Stimulated activated CD4-positive, alpha-beta T cell treated with anti-CD3 and anti-CD28 coated beads, Interleukin-1b, Interleukin-23, amount 100 ng/mL, for 48 hours (primary cell): ENCODE results near the gene KIFC3.
A peak's percentile ranks its signal among the peaks of the same experiment; 100 is the strongest.
"Not testable (repeated sequence)": the region's sequence is repeated elsewhere in the genome, so short reads cannot be mapped to it uniquely, and the experiment has no call there.

ENCODE experiments used
- DNase-seq: peaks from one replicate; pipeline ENCODE4 v3.0.0-alpha.2; 2020

KIFC3 gene, protein sequence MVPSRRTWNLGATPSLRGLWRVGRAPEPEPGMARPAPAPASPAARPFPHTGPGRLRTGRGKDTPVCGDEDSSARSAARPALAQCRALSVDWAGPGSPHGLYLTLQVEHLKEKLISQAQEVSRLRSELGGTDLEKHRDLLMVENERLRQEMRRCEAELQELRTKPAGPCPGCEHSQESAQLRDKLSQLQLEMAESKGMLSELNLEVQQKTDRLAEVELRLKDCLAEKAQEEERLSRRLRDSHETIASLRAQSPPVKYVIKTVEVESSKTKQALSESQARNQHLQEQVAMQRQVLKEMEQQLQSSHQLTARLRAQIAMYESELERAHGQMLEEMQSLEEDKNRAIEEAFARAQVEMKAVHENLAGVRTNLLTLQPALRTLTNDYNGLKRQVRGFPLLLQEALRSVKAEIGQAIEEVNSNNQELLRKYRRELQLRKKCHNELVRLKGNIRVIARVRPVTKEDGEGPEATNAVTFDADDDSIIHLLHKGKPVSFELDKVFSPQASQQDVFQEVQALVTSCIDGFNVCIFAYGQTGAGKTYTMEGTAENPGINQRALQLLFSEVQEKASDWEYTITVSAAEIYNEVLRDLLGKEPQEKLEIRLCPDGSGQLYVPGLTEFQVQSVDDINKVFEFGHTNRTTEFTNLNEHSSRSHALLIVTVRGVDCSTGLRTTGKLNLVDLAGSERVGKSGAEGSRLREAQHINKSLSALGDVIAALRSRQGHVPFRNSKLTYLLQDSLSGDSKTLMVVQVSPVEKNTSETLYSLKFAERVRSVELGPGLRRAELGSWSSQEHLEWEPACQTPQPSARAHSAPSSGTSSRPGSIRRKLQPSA

DNA sequence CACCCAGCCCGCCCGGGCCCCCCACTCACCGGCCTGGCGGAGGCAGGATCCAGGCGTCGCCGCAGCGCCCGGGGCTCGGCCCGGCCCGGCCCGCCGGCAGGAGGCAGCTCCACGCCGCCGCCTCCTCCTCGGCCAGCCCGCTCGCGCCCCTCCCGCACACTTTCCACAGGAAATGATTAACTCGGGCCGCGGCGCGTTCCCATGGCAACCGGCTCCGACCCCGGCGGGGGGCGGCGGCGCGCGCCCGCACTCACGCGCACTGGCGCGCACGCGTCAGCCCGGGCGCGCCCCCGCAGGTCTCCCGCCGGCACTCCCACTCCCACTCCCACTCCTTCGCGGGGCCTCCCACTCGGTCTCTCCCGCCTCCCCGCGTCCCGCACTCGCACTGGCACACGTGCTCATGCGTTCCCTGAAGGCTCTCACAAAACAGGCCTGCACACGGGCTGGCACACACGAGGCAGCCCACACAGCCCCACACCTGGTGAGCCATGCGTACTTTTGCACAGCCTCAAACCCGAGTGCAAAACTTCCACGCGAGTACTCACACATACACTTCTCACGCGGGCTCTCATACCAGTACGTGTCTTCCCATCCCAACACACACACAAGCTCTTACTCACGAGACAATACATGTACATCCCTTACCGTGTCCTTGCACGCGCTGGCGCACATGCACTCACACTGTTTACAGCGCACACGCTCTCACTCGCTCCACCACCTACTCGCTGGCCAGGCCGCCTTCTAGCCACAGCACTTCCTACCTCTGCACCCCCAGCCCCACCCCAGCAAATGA is at the start of gene KIFC3:
Gene KIFC3, minus strand, starts transcription at position 151 of the 793 bp plus-strand sequence. CDS start 4,248 bp downstream, outside the sequence.
- peak; percentile 57 for DNase-seq

- DNase-seq, result no peak
These were observed 45.9 kb upstream of the KIFC3 start for GRCh38 chr16:57848181-57848580.

DNA sequence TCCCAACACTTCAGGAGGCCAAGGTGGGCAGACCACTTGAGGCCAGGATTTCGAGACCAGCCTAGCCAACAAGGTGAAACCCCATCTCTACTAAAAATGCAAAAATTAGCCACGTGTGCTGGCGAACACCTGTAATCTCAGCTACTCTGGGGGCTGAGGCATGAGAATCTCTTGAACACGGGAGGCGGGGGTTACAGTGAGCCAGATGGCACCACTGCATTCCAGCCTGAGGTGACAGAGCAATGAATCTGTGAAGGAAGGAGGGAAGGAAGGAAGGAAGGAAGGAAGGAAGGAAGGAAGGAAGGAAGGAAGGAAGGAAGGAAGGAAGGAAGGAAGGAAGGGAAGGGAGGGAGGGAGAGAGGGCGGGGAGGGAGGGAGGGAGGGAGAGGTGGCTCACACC is 44.6 kb upstream of the KIFC3 start:
- DNase-seq, result not testable (repeated sequence)

DNA sequence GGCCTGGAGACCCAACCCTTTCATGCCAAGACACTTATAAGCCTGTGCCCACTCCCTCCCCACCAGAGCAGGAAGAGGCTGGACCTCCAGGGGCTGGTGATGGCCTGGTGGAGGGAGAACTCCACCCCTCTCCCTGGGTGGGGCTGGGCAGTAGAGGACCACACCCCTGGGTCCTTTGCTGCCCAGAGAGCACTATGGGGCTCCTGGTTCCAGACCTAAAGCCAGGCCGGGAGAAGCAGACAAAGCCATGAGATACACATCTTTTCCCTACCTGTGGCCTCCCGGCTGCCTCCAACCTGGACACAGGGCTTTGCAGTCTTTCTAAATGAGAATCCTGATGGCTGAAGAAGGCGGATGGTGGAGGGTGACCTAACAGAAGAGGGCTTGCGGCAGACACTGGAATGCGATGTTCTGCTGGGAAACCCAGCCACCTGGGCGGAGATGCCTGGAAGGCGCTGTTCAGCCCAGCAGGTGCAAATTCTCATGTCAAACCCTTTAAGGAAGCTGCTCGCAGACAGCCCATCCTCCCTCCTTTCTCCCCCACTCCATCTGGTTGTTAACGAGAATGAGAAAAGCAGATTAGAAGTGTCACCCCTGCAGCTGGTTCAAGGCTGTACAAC is 43.9 kb upstream of the KIFC3 start:
- DNase-seq, result no peak

GRCh38 chr16:57845115-57845514 is 42.8 kb upstream of the KIFC3 start:
- DNase-seq, result no peak

- no peak for DNase-seq
These were observed 42.2 kb upstream of the KIFC3 start for GRCh38 chr16:57844416-57845030.

GRCh38 chr16:57843400-57843799 is 41.1 kb upstream of the KIFC3 start:
- no peak for DNase-seq

GRCh38 chr16:57842601-57843000 is 40.3 kb upstream of the KIFC3 start:
- DNase-seq, result no peak

- DNase-seq, result no peak
These were observed 38.5 kb upstream of the KIFC3 start for GRCh38 chr16:57840833-57841232.

- DNase-seq, result no peak
These were observed 35.9 kb upstream of the KIFC3 start for GRCh38 chr16:57838161-57838560.

DNA sequence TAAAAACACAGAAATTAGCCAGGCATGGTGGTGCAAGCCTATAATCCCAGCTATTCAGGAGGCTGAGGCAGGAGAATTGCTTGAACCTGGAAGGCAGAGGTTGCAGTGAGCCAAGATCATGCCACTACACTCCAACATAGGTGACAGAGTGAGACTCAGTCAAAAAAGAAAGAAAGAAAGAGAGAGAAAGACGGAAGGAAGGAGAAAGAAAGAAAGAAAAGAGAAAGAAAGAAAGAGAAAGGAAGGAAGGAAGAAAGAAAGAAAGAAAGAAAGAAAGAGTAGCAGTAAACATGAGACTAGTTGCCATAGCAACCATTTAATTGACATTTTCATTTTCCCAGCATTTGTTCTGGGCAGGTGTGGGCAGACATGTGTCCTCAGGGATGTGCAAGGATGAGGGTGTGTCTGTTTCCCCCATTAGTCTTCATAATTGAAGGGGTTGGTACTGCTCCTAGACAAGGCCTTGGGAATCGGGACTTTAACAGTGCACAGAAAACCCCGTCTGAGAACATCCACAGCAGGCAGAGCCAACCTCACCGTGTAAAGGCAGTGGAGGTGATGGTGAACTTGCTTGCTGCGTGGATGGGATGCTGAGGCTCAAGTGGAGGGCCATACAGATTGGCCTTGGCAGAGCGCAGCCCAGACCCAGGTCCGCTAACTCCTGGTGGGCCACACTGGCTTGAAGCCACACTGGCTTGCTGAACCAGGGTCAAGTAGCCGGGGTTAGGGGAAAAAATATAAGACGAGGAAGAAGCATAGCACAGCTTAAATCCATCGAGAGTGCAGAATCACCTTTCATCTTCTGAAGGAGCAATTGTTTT is 35.2 kb upstream of the KIFC3 start:
- no peak for DNase-seq

DNA sequence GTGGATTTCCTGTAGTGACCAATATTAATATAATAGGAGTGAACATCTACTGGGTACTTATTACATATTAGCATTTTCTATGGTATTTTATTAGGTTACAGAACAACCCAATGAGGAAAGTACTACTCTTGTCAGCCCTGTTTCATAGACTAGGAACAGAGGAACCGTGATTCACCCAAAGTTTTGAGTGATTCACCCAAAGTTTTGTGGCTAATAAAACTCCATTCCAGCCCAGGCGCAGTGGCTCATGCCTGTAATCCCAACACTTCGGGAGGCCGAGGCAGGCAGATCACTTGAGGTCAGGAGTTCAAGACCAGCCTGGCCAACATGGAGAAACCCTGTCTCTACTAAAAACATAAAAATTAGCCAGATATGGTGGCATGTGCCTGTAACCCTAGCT is 33.1 kb upstream of the KIFC3 start:
- DNase-seq, result not testable (repeated sequence)

DNA sequence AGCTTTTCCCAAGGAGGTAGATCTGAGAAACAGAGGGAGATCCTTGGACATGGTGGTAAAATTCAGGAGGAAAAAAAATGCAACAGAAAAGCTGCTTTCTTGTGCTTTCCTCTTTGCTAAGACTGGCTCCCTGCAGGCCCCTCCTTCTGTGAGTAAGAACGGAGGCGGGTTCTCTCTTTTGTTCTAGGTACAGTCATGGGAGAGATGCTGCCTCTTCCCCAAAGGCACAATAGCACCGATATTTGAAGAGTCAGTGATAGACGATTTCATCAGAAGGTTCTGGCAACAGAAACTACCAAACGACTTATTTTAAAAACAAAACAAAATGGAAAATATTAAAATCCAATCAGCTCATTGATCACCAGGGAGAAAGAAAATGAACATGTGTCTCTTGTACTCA is 32.6 kb upstream of the KIFC3 start:
- DNase-seq, result no peak

GRCh38 chr16:57830890-57831484 is 28.7 kb upstream of the KIFC3 start:
- no peak for DNase-seq

DNA sequence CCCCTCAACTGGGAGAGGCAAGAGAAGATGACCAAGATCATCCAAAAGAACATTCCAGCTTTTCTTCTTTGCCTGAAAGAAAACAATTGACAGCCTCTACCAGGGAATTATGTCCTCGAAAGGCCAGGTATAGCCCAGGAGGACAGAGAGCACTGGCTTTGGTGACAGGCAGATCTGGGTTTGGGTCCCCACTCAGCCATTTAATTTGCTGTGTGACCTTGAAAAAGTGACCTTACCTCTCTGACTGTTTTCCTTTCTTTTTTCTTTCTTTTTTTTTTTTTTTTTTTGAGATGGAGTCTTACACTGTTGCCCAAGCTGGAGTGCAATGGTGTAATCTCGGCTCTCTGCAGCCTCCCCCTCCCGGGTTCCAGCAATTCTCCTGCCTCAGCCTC is 27.7 kb upstream of the KIFC3 start:
- DNase-seq, result no peak

GRCh38 chr16:57828272-57829161 is 26.2 kb upstream of the KIFC3 start:
- DNase-seq, result no peak

DNA sequence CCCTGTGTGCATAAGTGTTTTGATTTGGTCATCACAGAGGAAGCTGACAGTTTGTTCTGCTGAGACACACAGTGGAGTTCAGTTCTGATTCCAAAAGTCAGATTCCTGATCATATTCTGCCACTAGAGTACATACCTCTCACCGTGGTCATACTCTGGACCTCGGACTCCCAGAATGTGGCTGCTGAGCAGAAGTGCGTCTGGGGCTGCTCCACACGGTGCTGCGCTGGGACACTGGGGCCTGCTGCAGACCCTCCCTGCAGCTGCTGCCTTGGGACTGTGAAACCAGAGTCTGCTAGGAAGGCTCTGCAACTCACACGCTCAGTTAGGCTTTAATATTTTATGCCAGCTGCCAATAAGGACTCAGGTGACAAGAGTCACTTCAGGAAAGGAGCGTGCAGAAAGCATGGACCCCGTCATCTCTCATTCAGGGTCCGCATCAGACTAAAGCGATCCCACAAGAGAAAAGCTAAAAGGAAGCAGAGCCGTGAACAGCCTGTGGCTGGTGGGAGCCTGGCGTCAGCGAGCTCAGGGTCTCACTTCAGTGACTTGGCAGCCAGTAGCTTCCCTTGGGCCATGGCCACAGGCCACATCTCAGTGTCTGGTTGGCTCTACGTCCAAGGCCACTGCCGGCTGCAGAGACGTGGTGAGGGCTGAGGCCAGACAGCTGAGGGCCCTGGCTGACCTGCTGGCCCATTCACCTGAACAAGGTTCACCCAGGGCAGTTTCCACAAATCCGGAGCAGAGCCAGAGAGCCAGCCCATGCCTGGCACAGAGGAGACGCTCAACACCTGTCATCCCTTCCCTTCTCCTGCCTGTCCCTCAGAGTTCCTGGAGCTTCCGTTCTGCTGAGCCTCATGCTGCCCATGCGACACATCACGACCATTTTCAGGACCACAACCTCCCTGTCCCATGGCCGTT is 24.7 kb upstream of the KIFC3 start:
- DNase-seq, result no peak

DNA sequence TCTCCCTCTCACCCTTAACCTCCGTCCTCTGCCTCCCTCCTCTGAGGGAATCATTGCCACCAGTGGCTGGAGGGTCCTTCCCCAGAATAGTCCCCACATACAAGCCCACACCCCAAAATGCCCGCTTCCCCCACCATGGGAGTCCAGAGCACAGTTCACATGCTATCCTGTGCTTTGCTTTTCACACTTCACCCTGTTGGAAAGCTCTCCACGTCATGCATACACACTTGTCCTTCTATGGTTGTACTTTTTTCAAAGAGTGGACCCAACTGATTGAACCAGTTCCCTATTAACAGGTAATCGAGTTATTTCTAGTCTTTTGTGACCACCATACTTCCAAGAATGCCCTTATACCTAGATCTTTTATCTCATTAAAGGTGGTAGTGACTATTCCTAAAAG is 23.8 kb upstream of the KIFC3 start:
- DNase-seq, result no peak
